ENCODE data around the gene ELN. TPM values are rescaled to one million over a fixed set of nuclear protein-coding genes. Genes with fewer than 3 reads are reported as not detected.

ELN gene
- total RNA-seq, 1 experiment from 2014 or later: 0.20 TPM

DNA sequence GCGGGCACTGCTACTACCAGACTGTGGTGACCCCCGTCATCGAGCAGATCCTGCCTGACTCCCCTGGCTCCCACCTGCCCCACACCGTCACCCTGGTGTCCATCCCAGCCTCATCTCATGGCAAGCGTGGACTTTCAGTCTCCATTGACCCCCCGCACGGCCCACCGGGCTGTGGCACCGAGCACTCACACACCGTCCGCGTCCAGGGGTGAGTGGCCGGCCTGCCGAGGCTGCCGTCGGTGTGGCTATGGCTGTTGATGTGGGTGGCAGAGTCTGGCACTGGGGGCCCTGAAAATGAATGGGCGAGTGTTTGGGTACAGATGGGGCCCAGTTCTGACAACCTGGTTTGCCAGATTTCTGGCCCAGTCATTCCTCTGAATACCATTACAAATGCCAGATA, 71.1 kb downstream of the ELN start:
- in situ Hi-C loops (cut with HindIII; ENCODE audit: low sequenced_read_pairs): no loop called here
- DNase-seq (ENCODE audit: low spot score): no peak

DNA sequence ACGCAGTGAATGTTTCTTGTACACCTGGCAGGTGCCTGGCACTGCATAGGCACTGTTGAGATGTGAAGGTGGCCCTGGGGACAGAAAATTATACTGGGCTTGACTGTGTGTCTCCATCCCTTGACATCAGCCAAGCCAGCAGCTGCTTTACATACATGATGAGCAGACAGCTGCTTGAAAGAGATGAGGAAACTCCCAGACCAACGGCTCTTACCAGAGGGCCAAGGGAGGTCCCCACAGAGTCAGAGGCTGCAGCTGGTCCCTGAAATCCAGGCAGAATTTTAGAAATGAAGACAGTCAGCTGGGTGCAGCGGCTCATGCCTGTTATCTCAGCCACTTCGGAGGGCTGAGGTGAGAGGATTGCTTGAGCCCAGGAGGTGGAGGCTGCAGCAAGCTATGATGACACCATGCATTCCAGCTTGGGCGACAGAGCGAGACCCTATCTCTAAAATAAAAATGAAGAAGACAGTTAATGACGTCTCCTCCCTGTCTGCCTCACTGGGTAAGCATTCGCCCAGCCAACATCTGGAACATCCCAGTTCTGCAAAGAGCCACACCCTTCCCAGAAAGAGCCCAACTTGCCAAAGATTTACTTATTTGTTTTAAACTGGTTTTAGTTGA, 73.2 kb downstream of the ELN start:
- DNase-seq (ENCODE audit: low spot score): no peak
- in situ Hi-C loops (cut with HindIII; ENCODE audit: low sequenced_read_pairs): no loop called here

DNA sequence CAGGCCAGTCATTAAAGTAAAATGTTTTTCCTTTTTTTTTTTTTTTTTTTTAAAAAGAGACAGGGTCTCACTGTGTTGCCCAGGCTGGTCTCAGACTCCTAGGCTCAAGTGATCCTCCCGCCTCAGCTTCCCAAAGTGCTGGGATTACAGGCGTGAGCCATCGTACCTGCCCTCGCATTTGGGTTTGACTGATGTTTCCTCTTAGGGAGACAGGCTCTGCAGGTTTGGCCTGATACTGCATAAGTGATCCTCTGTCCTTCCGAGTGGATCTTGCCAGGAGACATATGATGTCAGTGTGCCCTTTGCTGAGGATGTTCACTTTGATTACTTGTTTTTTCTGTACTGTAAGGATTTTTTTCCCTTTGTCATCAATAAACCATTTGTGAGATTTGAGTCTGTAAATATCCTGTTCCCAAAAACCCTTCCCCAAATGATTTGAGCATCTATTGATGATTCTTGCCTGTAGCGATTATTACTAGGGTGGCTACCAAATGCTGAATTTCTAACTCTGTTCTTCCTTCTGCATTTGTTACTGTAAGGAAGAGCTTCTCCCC, 75.3 kb downstream of the ELN start:
- no peak for DNase-seq (ENCODE audit: low spot score)

DNA sequence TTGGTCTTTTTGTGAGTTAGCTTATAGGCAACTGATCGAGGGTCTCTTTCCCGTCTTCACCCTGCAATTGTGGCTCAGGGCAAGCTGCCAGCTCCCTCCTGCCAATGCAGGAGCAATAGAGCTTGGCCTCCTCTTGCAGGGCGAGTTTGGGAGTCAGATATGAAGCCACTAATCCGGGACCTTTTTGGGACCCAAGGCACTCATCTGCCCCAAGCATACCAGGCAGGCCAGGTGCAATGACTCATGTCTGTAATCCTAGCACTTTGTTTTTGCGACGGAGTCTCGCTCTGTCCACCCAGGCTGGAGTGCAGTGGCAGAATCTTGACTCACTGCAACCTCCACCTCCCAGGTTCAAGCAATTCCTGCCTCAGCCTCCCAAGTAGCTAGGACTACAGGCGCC, 76.7 kb downstream of the ELN start:
- in situ Hi-C loops (cut with HindIII; ENCODE audit: low sequenced_read_pairs): no loop called here
- no peak for DNase-seq (ENCODE audit: low spot score)

More for the DNA sequence above, 75.3 kb downstream of the ELN start:
- in situ Hi-C loops (cut with HindIII; ENCODE audit: low sequenced_read_pairs): no loop called here

DNA sequence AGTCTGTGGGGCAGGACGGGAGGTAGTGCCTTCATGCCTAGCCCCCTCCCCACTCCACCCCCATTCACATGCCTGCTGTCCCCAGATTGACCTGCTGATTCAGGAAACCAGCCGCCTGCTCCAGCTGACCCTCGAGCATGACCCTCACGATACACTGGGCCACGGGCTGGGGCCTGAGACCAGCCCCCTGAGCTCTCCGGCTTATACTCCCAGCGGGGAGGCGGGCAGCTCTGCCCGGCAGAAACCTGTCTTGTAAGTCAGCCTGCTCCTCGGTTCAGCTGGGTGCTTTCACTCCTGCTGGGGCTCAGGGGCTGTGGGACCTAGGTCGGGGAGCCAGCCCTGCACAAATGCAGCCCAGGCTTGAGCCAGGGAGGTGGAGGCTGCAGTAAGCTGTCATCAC, 78.0 kb downstream of the ELN start:
- no peak for DNase-seq (ENCODE audit: low spot score)

DNA sequence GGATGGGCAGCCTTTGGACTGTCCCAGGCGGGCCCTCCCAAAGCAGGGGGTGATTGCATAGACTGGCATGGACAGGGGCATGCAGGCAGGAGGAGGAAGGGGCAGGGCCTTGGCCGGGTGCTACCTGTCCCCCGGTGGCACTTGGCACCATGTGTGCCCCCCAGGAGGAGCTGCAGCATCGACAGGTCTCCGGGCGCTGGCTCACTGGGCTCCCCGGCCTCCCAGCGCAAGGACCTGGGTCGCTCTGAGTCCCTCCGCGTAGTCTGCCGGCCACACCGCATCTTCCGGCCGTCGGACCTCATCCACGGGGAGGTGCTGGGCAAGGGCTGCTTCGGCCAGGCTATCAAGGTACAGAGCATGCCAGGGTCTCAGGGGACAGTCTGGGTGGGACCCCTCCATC, 78.9 kb downstream of the ELN start:
- in situ Hi-C loops (cut with HindIII; ENCODE audit: low sequenced_read_pairs): no loop called here
- DNase-seq (ENCODE audit: low spot score): no peak

More for the DNA sequence above, 78.0 kb downstream of the ELN start:
- in situ Hi-C loops (cut with HindIII; ENCODE audit: low sequenced_read_pairs): no loop called here

DNA sequence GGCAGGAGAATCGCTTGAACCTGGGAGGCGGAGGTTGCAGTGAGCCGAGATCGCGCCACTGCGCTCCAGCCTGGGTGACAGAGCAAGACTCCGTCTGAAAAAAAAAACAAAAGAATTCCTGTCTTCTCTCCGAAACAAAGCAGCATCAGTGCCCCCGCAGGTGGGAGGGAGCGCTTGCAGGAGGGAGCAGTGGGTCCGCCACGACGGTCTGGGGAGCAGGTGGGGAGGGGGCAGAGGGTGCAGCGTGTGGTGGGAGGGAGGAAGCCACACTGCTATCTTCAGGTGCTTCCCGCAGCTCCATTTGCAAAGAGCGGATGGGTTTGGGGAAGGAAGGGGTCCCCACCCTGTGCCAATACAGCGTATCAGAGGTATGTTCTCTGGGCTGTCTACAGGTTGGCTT, 87.4 kb downstream of the ELN start:
- in situ Hi-C loops (cut with HindIII; ENCODE audit: low sequenced_read_pairs): no loop called here
- DNase-seq (ENCODE audit: low spot score): no peak

DNA sequence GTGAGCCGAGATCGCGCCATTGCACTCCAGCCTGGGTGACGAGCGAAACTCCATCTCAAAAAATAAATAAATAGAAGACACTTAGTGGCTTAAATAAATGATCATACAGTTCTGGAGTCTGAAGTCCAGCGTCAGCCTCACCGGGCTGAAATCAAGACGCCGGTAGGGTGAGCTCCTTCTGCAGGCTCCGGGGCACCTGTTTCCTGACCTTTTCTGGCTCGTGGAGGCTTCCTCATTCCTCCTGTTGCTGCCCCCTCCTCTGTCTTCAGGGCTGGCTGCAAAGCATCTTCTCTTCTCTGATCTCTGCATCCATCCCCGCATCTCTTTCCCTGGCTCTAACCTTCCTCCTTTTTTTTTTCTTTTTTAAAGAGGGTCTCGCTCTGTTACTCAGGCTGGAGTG, 88.4 kb downstream of the ELN start:
- in situ Hi-C loops (cut with HindIII; ENCODE audit: low sequenced_read_pairs): no loop called here
- no peak for DNase-seq (ENCODE audit: low spot score)

Other genes starting within 250 kb of the ELN start
- 1.6 and 2.8 TPM in 2 replicates for gene CLDN4, start 197.2 kb upstream of the ELN start, total RNA-seq (2014; rRNA removed; shearing (Covaris generic))
- not detected in 2 replicates for gene METTL27, start 185.7 kb upstream of the ELN start, total RNA-seq (2014; rRNA removed; shearing (Covaris generic))
- gene TMEM270, start 167.0 kb upstream of the ELN start, total RNA-seq (2014; rRNA removed; shearing (Covaris generic)): not detected in 2 replicates
- 39.1 and 49.4 TPM in 2 replicates for gene LIMK1, start 55.6 kb downstream of the ELN start, total RNA-seq (2014; rRNA removed; shearing (Covaris generic))
- gene EIF4H, start 146.2 kb downstream of the ELN start, total RNA-seq (2014; rRNA removed; shearing (Covaris generic)): 404 and 445 TPM in 2 replicates
- gene LAT2, start 181.8 kb downstream of the ELN start, total RNA-seq (2014; rRNA removed; shearing (Covaris generic)): not detected in 2 replicates
- 40.6 and 47.9 TPM in 2 replicates for gene RFC2, start 226.2 kb downstream of the ELN start, total RNA-seq (2014; rRNA removed; shearing (Covaris generic))